HG03066 (cell line): ENCODE results near the gene ZNF780A.
"Not testable (repeated sequence)": the region's sequence is repeated elsewhere in the genome, so short reads cannot be mapped to it uniquely, and the experiment has no call there.

Source experiments
- ATAC-seq: cut with Tn5 transposase; IDR thresholded peaks from one replicate; pipeline ENCODE4 v1.9.1; 2021; ENCODE audit warnings: low read depth; ENCODE audit not compliant: unreplicated experiment

ZNF780A gene

GRCh38 chr19:40088299-40089047, 2.3 kb downstream of the ZNF780A start:
- ATAC-seq, result no peak

- ATAC-seq, result no peak
These were observed 5.8 kb downstream of the ZNF780A start for GRCh38 chr19:40084948-40085347.

- no peak for ATAC-seq
These were observed 9.3 kb downstream of the ZNF780A start for GRCh38 chr19:40081411-40081810.

GRCh38 chr19:40080289-40080688, 10.5 kb downstream of the ZNF780A start:
- ATAC-seq, result no peak

- no peak for ATAC-seq
These were observed 12.4 kb downstream of the ZNF780A start for GRCh38 chr19:40078377-40078776.

- ATAC-seq, result no peak
These were observed 20.7 kb downstream of the ZNF780A start for GRCh38 chr19:40070058-40070457.

- no peak for ATAC-seq
These were observed 31.1 kb downstream of the ZNF780A start for GRCh38 chr19:40059624-40060023.

- no peak for ATAC-seq
These were observed 33.6 kb downstream of the ZNF780A start for GRCh38 chr19:40057166-40057565.

GRCh38 chr19:40056505-40056904, 34.2 kb downstream of the ZNF780A start:
- ATAC-seq, result no peak

GRCh38 chr19:40055832-40056504, 34.8 kb downstream of the ZNF780A start, which contains the start of gene ZNF780B:
ZNF780B (minus strand) TSS chr19:40056231; CDS start chr19:40050332, 5,899 bp downstream.
- peak; percentile 87 for ATAC-seq

GRCh38 chr19:40055049-40055448, 35.7 kb downstream of the ZNF780A start:
- no peak for ATAC-seq

GRCh38 chr19:40054632-40055031, 36.1 kb downstream of the ZNF780A start:
- no peak for ATAC-seq

- ATAC-seq, result no peak
These were observed 37.3 kb downstream of the ZNF780A start for GRCh38 chr19:40053491-40053890.

GRCh38 chr19:40041718-40042117, 49.0 kb downstream of the ZNF780A start:
- not testable (repeated sequence) for ATAC-seq

GRCh38 chr19:40038047-40038446, 52.7 kb downstream of the ZNF780A start:
- ATAC-seq, result not testable (repeated sequence)

GRCh38 chr19:40035996-40036395, 54.7 kb downstream of the ZNF780A start:
- ATAC-seq, result no peak

GRCh38 chr19:40033989-40034560, 56.7 kb downstream of the ZNF780A start:
- ATAC-seq, result no peak

GRCh38 chr19:40026597-40026970, 64.2 kb downstream of the ZNF780A start:
- ATAC-seq, result no peak

- no peak for ATAC-seq
These were observed 64.7 kb downstream of the ZNF780A start for GRCh38 chr19:40025938-40026596.

GRCh38 chr19:40023969-40024368, 66.8 kb downstream of the ZNF780A start:
- no peak for ATAC-seq
